ENCODE measurements around the gene ZNF771. TPM values are rescaled to one million over a fixed set of nuclear protein-coding genes. Genes with fewer than 3 reads are reported as not detected.
A peak's percentile ranks its signal among the peaks of the same experiment; 100 is the strongest.

ZNF771 gene
- total RNA-seq, 8 experiments from 2014 or later: 1.6 to 6.9 (median 3.7) TPM

- H3K27ac ChIP-seq: peak overlapping the region; percentile 97 to 100
- in situ Hi-C loops (cut with MboI; ENCODE audit: low pct_unique_long_range_greater_than_20kb in 2 of 9, low sequenced_read_pairs in 9 of 9, unreplicated experiment in 9 of 9): no loop called here
- peaks cover 8 to 12% of the 10 kb centered on the region in 2 donors for H3K4me1 ChIP-seq (replicated peaks in 1 of 2)
- H3K4me3 ChIP-seq: peak overlapping the region; percentile 50 to 80 (median 52)
- 0% methylated on average over 2 to 10 of the region's 67 CpGs; no CpG with 5 or more reads in 8 of the 10 experiments for WGBS, 10 experiments
- ATAC-seq (replicated peaks in 6 of 8): peak; percentile 88 to 93 (median 92)
Observed at GRCh38 chr16:30378236-30379157, 28.9 kb upstream of the ZNF771 start.

GRCh38 chr16:30379158-30379783 lies 28.1 kb upstream of the ZNF771 start:
- 3 to 100% (median 68%) methylated on average over 1 to 11 of the region's 27 CpGs; no CpG with 5 or more reads in 2 of the 10 experiments for WGBS, 10 experiments
- no peak for ATAC-seq (replicated peaks in 6 of 8)
- Histone ChIP-seq H3K4me1 (replicated peaks in 1 of 2) (peaks cover 8 to 12% of the 10 kb centered on the region in 2 donors), H3K27ac (peak overlapping the region; percentile 64 to 100), H3K4me3 (peak overlapping the region; percentile 50 to 80 (median 52))
- in situ Hi-C loops (cut with MboI; ENCODE audit: low pct_unique_long_range_greater_than_20kb in 2 of 9, low sequenced_read_pairs in 9 of 9, unreplicated experiment in 9 of 9): no loop called here

GRCh38 chr16:30380072-30380802 lies 27.2 kb upstream of the ZNF771 start:
- no peak overlapping the region for H3K4me3 ChIP-seq
- peaks cover 8 to 12% of the 10 kb centered on the region in 2 donors for H3K4me1 ChIP-seq (replicated peaks in 1 of 2)
- WGBS, 10 experiments: 83 to 100% (median 100%) methylated on average over 1 to 3 of the region's 4 CpGs; no CpG with 5 or more reads in 5 of the 10 experiments
- in situ Hi-C loops (cut with MboI; ENCODE audit: low pct_unique_long_range_greater_than_20kb in 2 of 9, low sequenced_read_pairs in 9 of 9, unreplicated experiment in 9 of 9): no loop called here
- H3K27ac ChIP-seq: no peak overlapping the region
- no peak for ATAC-seq (replicated peaks in 6 of 8)

GRCh38 chr16:30380803-30381208 lies 26.6 kb upstream of the ZNF771 start:
- H3K27ac ChIP-seq: no peak overlapping the region
- in situ Hi-C loops (cut with MboI; ENCODE audit: low pct_unique_long_range_greater_than_20kb in 2 of 9, low sequenced_read_pairs in 9 of 9, unreplicated experiment in 9 of 9): no loop called here
- WGBS, 10 experiments: 0 to 100% (median 83%) methylated on average over 1 to 3 of the region's 6 CpGs; no CpG with 5 or more reads in 4 of the 10 experiments
- no peak overlapping the region for H3K4me3 ChIP-seq
- peaks cover 8 to 12% of the 10 kb centered on the region in 2 donors for H3K4me1 ChIP-seq (replicated peaks in 1 of 2)
- no peak for ATAC-seq (replicated peaks in 6 of 8)

- in situ Hi-C loops (cut with MboI; ENCODE audit: low pct_unique_long_range_greater_than_20kb in 2 of 9, low sequenced_read_pairs in 9 of 9, unreplicated experiment in 9 of 9): no loop called here
- Histone ChIP-seq H3K4me3 (no peak overlapping the region), H3K4me1 (replicated peaks in 1 of 2) (peaks cover 8 to 12% of the 10 kb centered on the region in 2 donors), H3K27ac (no peak overlapping the region)
- no peak for ATAC-seq (replicated peaks in 6 of 8)
- 75 to 100% (median 87%) methylated on average over 2 to 4 of the region's 13 CpGs; no CpG with 5 or more reads in 7 of the 10 experiments for WGBS, 10 experiments
Observed at GRCh38 chr16:30381291-30382041, 25.9 kb upstream of the ZNF771 start.

GRCh38 chr16:30382111-30382881 lies 25.1 kb upstream of the ZNF771 start, which contains the start of gene SEPTIN1:
TSS of gene SEPTIN1 (minus strand) at chr16:30382561. CDS start at chr16:30382542, 19 bp downstream.
- Histone ChIP-seq H3K4me3 (no peak within 1 kb of the TSS), H3K27ac (no peak within 1 kb of the TSS), H3K4me1 (replicated peaks in 1 of 2) (peaks cover 2 to 6% of the 10 kb centered on the region in 2 donors)
- 0 to 87% (median 60%) methylated on average over 1 to 3 of the region's 12 CpGs; no CpG with 5 or more reads in 7 of the 10 experiments for WGBS, 10 experiments
- no peak for ATAC-seq (replicated peaks in 6 of 8)
- in situ Hi-C loops (cut with MboI; ENCODE audit: low pct_unique_long_range_greater_than_20kb in 2 of 9, low sequenced_read_pairs in 9 of 9, unreplicated experiment in 9 of 9): no loop called here

- H3K4me1 ChIP-seq (replicated peaks in 1 of 2): peaks cover 0 to 4% of the 10 kb centered on the region in 2 donors
- ATAC-seq (replicated peaks in 6 of 8): no peak
- WGBS, 10 experiments: 0 to 67% (median 57%) methylated on average over 1 to 2 of the region's 2 CpGs; no CpG with 5 or more reads in 3 of the 10 experiments
- H3K27ac ChIP-seq: no peak overlapping the region
- in situ Hi-C loops (cut with MboI; ENCODE audit: low pct_unique_long_range_greater_than_20kb in 2 of 9, low sequenced_read_pairs in 9 of 9, unreplicated experiment in 9 of 9): no loop called here
- H3K4me3 ChIP-seq: no peak overlapping the region
Observed at GRCh38 chr16:30383521-30383920, 23.9 kb upstream of the ZNF771 start.

GRCh38 chr16:30394592-30395154 lies 12.7 kb upstream of the ZNF771 start:
- H3K4me1 ChIP-seq (replicated peaks in 1 of 2): peaks cover 10 to 20% of the 10 kb centered on the region in 2 donors
- 0 to 33% (median 11%) methylated on average over 1 to 10 of the region's 31 CpGs; no CpG with 5 or more reads in 1 of the 10 experiments for WGBS, 10 experiments
- ATAC-seq (replicated peaks in 6 of 8): peak in 7 of 8 experiments; percentile 5 to 39 (median 18)
- peak overlapping the region; percentile 93 to 99 for H3K27ac ChIP-seq
- peak overlapping the region; percentile 93 to 98 (median 95) for H3K4me3 ChIP-seq
- in situ Hi-C loops (cut with MboI; ENCODE audit: low pct_unique_long_range_greater_than_20kb in 2 of 9, low sequenced_read_pairs in 9 of 9, unreplicated experiment in 9 of 9): no loop called here

- 1 to 3% (median 2%) methylated on average over 6 to 17 of the region's 103 CpGs; no CpG with 5 or more reads in 7 of the 10 experiments for WGBS, 10 experiments
- ATAC-seq (replicated peaks in 6 of 8): peak; percentile 91 to 95 (median 94)
- in situ Hi-C loops (cut with MboI; ENCODE audit: low pct_unique_long_range_greater_than_20kb in 2 of 9, low sequenced_read_pairs in 9 of 9, unreplicated experiment in 9 of 9): no loop called here
- H3K27ac ChIP-seq: peak within 1 kb of the TSS; percentile 93 to 99
- peak within 1 kb of the TSS; percentile 93 to 98 (median 95) for H3K4me3 ChIP-seq
- peaks cover 11 to 23% of the 10 kb centered on the region in 2 donors for H3K4me1 ChIP-seq (replicated peaks in 1 of 2)
Observed at GRCh38 chr16:30395155-30395991, 12.0 kb upstream of the ZNF771 start, which contains the start of gene ZNF48. TSS of gene ZNF48 (plus strand) at chr16:30395420. CDS start at chr16:30395795, 375 bp downstream.

- Histone ChIP-seq H3K4me3 (peak overlapping the region; percentile 93 to 98 (median 95)), H3K4me1 (replicated peaks in 1 of 2) (peaks cover 11 to 27% of the 10 kb centered on the region in 2 donors), H3K27ac (peak overlapping the region; percentile 93 to 99)
- in situ Hi-C loops (cut with MboI; ENCODE audit: low pct_unique_long_range_greater_than_20kb in 2 of 9, low sequenced_read_pairs in 9 of 9, unreplicated experiment in 9 of 9): no loop called here
- ATAC-seq (replicated peaks in 6 of 8): no peak
- 12 to 42% (median 31%) methylated on average over 3 to 11 of the region's 13 CpGs for WGBS, 10 experiments
Observed at GRCh38 chr16:30395992-30396585, 11.3 kb upstream of the ZNF771 start.

Data from motor neuron (in vitro differentiated cells).